Erythroblast (primary cell): ENCODE data around the gene MECP2.

Experiments
- GATA1 ChIP-seq: IDR thresholded peaks from 2 replicates; pipeline ENCODE4 v1.6.1; 2011; ENCODE audit warnings: low read depth, mild to moderate bottlenecking, control low read depth, low read length, moderate library complexity
- POLR2A ChIP-seq: IDR thresholded peaks from 2 replicates; pipeline ENCODE4 v1.6.1; 2011; ENCODE audit warnings: mild to moderate bottlenecking, low read length

GRCh38 chrX:153983321-153983801, 114.2 kb downstream of the MECP2 start:
- TF ChIP-seq POLR2A (no peak), GATA1 (no peak)
